Keratinocyte (primary cell): ENCODE results near the gene MIA2.

Source experiments
- CTCF ChIP-seq, 3 experiments: IDR thresholded peaks in 1 of 3; conservative IDR thresholded peaks in 1 of 3; optimal IDR thresholded peaks in 1 of 3; 2 replicates in 2 of 3; 3 replicates in 1 of 3; pipeline versions ENCODE3 to v1.5.1; 2011; ENCODE audit warnings: low read length in 3 of 3, mild to moderate bottlenecking in 3 of 3, moderate library complexity in 2 of 3, control low read depth in 1 of 3, inconsistent platforms in 1 of 3; ENCODE audit not compliant: insufficient read depth in 2 of 3; ENCODE audit errors: extremely low read depth in 1 of 3
- EZH2 ChIP-seq: IDR thresholded peaks from one replicate; pipeline ENCODE4 v1.6.1; 2012; ENCODE audit warnings: inconsistent platforms, mild to moderate bottlenecking, low read length, moderate library complexity

- TF ChIP-seq CTCF (optimal IDR thresholded peaks at IDR 0.05 in 1 of 3, IDR thresholded peaks at IDR 0.05 in 1 of 3, conservative IDR thresholded peaks at IDR 0.05 in 1 of 3; ENCODE audit: extremely low read depth in 1 of 3, insufficient read depth in 2 of 3, low read length in 3 of 3) (no peak), EZH2 (no peak)
These were observed 130.8 kb downstream of the MIA2 start for GRCh38 chr14:39364509-39364908.
